ENCODE measurements around the gene UST.

DNA sequence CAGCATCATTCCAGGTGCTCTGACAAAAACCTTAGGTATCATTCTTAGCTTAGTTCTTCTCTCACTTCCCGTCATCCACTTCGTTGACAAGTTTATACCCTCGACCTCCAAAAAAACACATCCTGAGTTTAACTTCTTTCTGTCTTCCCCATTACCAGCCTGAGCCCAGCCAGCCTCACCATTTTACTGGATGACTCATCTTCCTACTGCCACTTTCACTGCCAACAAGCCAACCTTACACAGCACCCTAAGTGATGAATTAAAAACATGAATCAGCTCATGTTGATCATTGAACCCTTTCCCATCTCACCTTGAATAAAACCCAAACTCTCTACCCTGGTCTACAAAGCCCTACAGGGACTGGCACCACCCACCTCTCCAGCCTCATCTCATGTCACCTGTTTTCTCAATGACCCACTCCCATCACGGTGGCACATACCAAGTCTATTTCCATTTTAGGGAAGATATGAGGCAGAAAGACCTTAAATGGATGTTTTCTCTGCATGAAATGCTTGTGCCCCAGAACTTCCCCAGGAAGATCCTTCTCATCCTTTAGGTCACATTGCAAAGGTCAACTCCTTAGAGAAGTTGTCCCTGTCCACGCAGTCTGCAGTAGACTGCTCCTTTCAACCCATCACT is 9.9 kb upstream of the UST start:
- TF ChIP-seq CTCF (optimal IDR thresholded peaks at IDR 0.05 in 1 of 3, IDR thresholded peaks at IDR 0.05 in 1 of 3, conservative IDR thresholded peaks at IDR 0.05 in 1 of 3; ENCODE audit: extremely low read depth in 1 of 3, insufficient read depth in 2 of 3, low read length in 3 of 3) (no peak), EZH2 (IDR thresholded peaks at IDR 0.05; ENCODE audit: low read length) (no peak)
